Esophagus muscularis mucosa (tissue), 4 donors: ENCODE measurements around the gene CYP1A2. TPM values are rescaled to one million over a fixed set of nuclear protein-coding genes. Genes with fewer than 3 reads are reported as not detected.
"Not testable (repeated sequence)": the region's sequence is repeated elsewhere in the genome, so short reads cannot be mapped to it uniquely, and the experiment has no call there.

Experiments
- DNase-seq: peaks from one replicate; pipeline ENCODE4 v3.0.0-alpha.2; 2017; ENCODE audit errors: extremely low spot score
- H3K27ac ChIP-seq, 4 donors: fragments of 200-600 bp; sonication (generic); replicated peaks in 1 of 4; 1 replicate in 3 of 4; 2 replicates in 1 of 4; pipeline ENCODE4 v1.5.1; 2016 to 2019; ENCODE audit warnings: mild to moderate bottlenecking in 1 of 4
- H3K27me3 ChIP-seq, 4 donors: fragments of 200-600 bp; sonication (generic); one replicate each; pipeline versions ENCODE4 v1.5.1 to v1.6.0; 2016 to 2019
- H3K36me3 ChIP-seq, 4 donors: fragments of 200-600 bp; sonication (generic); one replicate each; pipeline ENCODE4 v1.5.1; 2016 to 2019
- H3K4me1 ChIP-seq, 4 donors: fragments of 200-600 bp; sonication (generic); one replicate each; pipeline ENCODE4 v1.5.1; 2016 to 2019
- H3K4me3 ChIP-seq, 4 donors: fragments of 200-600 bp; sonication (generic); 1 replicate in 2 of 4; 2 replicates in 2 of 4; pipeline ENCODE4 v1.5.1; 2016 to 2019; ENCODE audit warnings: mild to moderate bottlenecking in 4 of 4, moderate library complexity in 1 of 4
- H3K9me3 ChIP-seq, 4 donors: fragments of 200-600 bp; sonication (generic); 1 replicate in 3 of 4; 2 replicates in 1 of 4; pipeline ENCODE4 v1.5.1; 2016 to 2019
- CTCF ChIP-seq, 3 experiments: fragments of 200-600 bp in 2 of 3; fragments of 450-650 bp in 1 of 3; sonication (generic) in 2 of 3; IDR thresholded peaks; one replicate each; pipeline ENCODE4 v1.5.1; 2017 to 2019; ENCODE audit warnings: antibody characterized with exemption in 3 of 3, mild to moderate bottlenecking in 2 of 3, moderate library complexity in 1 of 3
- EP300 ChIP-seq: sonication (generic); formaldehyde crosslinking; IDR thresholded peaks from one replicate; pipeline ENCODE4 v1.6.1; 2017; ENCODE audit warnings: antibody characterized with exemption
- POLR2A ChIP-seq: fragments of 450-650 bp; IDR thresholded peaks from one replicate; pipeline ENCODE4 v1.6.1; 2017; ENCODE audit warnings: antibody characterized with exemption, moderate library complexity, mild to moderate bottlenecking, low read depth
- POLR2AphosphoS5 ChIP-seq, 2 donors: sonication (generic); formaldehyde crosslinking; IDR thresholded peaks; one replicate each; pipeline ENCODE4 v1.6.1; 2017; ENCODE audit warnings: antibody characterized with exemption in 2 of 2
- WGBS: methylation state at CpG from one replicate; pipeline ENCODE4 v1.1.5; 2018; 5-methylcytosine and 5-hydroxymethylcytosine counted together
- intact Hi-C: fragments of 100-400 bp; cut with DNase I; formaldehyde crosslinking; loops from one replicate; pipeline ENCODE4 v1.15.1; 2023
- total RNA-seq, 4 donors: library from RNA; depleted of rRNA; stranded (reverse); fragments of >200 nt; gene quantifications; one replicate each; pipeline versions ENCODE4 v1.1.0 to v1.2.1, GENCODE V29; 2016

The CYP1A2 gene
- total RNA-seq, 4 donors from 2014 or later = not detected

DNA sequence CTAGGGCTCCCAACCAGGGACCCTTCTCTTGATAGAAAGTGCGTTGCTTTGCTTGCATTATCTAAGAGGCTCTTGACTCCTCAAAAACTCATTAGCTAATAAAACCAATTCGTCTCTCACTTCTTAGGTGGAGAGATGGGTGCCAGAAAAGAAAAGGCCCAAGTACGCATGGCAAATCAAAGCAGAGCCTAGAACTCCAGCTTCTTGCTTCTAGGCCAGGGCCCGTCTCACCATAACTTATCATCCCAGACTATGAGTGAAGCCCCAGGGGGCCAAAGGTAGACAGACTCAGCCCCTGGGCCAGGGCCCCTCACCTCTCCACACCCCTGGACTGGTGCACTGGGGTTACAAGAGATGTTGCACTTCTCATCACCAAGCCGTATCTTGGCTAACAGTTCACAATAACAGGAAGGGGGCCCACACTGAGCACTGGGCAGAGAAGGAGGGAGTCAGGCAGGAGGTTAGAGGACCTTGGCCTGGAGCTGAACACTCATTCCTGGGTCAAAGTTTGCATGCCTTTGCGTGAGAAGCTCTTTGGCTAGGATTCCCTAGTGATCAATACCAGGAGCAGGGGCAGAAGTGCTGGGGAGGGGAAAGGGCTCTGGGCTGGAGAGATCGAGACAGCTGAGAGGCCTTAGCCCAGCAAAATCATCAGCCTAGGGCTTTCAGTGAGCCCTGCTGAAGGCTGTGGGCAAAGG, 17.9 kb upstream of the CYP1A2 start:
- no peak for DNase-seq
- no peak overlapping the region for H3K4me3 ChIP-seq
- no peaks in the 10 kb centered on the region for H3K9me3 ChIP-seq
- H3K27me3 ChIP-seq = peaks cover 0 to 90% (median 4%) of the 10 kb centered on the region in 4 donors
- no peak for TF ChIP-seq POLR2AphosphoS5 (IDR thresholded peaks at IDR 0.05)
- TF ChIP-seq POLR2A = no peak
- no peak for TF ChIP-seq EP300
- TF ChIP-seq CTCF (IDR thresholded peaks at IDR 0.05) = no peak
- WGBS = 75% methylated on average over 7 of the region's 7 CpGs
- H3K36me3 ChIP-seq = no peaks in the 10 kb centered on the region
- no peak overlapping the region for H3K27ac ChIP-seq
- H3K4me1 ChIP-seq = peaks cover 11 to 14% (median 14%) of the 10 kb centered on the region in 4 donors
- intact Hi-C loops = no loop called here

- no peaks in the 10 kb centered on the region for H3K9me3 ChIP-seq
- no peak overlapping the region for H3K4me3 ChIP-seq
- DNase-seq = no peak
- no peaks in the 10 kb centered on the region for H3K4me1 ChIP-seq
- intact Hi-C loops = no loop called here
- H3K27me3 ChIP-seq = peaks cover 0 to 82% (median 4%) of the 10 kb centered on the region in 4 donors
- 82% methylated on average over 5 of the region's 5 CpGs for whole genome bisulfite sequencing
- no peaks in the 10 kb centered on the region for H3K36me3 ChIP-seq
- TF ChIP-seq POLR2A (no peak), EP300 (no peak), POLR2AphosphoS5 (IDR thresholded peaks at IDR 0.05) (no peak), CTCF (IDR thresholded peaks at IDR 0.05) (no peak)
- no peak overlapping the region for H3K27ac ChIP-seq
These were observed 15.8 kb upstream of the CYP1A2 start for GRCh38 chr15:74732846-74733245.

GRCh38 chr15:74733269-74733668, 15.4 kb upstream of the CYP1A2 start:
- intact Hi-C loops = no loop called here
- Histone ChIP-seq H3K27me3 (peaks cover 0 to 79% (median 4%) of the 10 kb centered on the region in 4 donors), H3K27ac (no peak overlapping the region), H3K4me1 (no peaks in the 10 kb centered on the region), H3K36me3 (no peaks in the 10 kb centered on the region), H3K4me3 (no peak overlapping the region), H3K9me3 (no peaks in the 10 kb centered on the region)
- no peak for DNase-seq
- 72% methylated on average over 3 of the region's 3 CpGs for WGBS
- TF ChIP-seq POLR2AphosphoS5 (IDR thresholded peaks at IDR 0.05) (no peak), CTCF (IDR thresholded peaks at IDR 0.05) (no peak), EP300 (no peak), POLR2A (no peak)

DNA sequence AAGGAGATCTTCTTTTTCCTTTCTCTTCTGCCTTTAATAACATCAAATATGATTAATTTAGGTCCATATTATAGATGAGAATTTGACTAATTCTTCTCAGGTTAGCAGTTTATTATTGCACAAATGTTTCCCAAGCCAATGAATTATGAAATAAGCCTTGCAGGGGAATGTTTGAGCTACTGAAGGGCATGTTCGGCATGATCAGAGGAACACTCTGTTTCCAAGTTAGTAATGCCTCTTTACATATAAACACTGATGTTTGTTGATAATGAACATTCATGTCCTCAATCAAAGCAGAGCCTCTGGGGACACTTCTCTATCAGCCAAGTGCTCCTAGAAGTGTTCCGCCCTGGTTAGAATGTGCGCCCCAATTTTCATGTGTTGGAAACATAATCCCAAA, 13.3 kb upstream of the CYP1A2 start:
- no peak for DNase-seq
- Histone ChIP-seq H3K4me1 (no peaks in the 10 kb centered on the region), H3K36me3 (no peaks in the 10 kb centered on the region), H3K4me3 (no peak overlapping the region), H3K27me3 (peaks cover 0 to 77% (median 4%) of the 10 kb centered on the region in 4 donors), H3K9me3 (no peaks in the 10 kb centered on the region), H3K27ac (no peak overlapping the region)
- TF ChIP-seq CTCF (IDR thresholded peaks at IDR 0.05) = no peak
- TF ChIP-seq EP300 = no peak
- TF ChIP-seq POLR2AphosphoS5 (IDR thresholded peaks at IDR 0.05) = no peak
- no peak for TF ChIP-seq POLR2A
- intact Hi-C loops = no loop called here
- 85% methylated on average over 3 of the region's 3 CpGs for WGBS

DNA sequence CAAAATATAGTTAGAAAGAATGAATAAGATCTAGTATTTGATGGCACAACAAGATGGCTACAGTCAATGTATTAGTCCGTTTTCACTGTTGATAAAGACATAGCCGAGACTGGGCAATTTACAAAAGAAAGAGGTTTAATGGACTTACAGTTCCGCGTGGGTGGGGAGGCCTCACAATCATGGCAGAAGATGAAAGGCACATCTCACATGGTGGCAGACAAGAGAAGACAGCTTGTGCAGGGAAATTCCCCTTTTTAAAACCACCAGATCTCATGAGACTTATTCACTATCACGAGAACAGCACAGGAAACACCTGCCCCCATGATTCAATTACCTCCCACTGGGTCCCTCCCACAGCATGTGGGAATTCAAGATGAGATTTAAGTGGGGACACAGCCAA, 10.4 kb upstream of the CYP1A2 start:
- WGBS = 65% methylated on average over 5 of the region's 5 CpGs
- DNase-seq, H3K36me3 ChIP-seq, intact Hi-C loops, H3K9me3 ChIP-seq, H3K4me1 ChIP-seq, H3K4me3 ChIP-seq, H3K27ac ChIP-seq: not testable (repeated sequence)
- H3K27me3 ChIP-seq = peaks cover 0 to 62% (median 0%) of the 10 kb centered on the region in 4 donors
